Endothelial cell of umbilical vein (primary cell): ENCODE measurements around the gene ZNF407. TPM values are rescaled to one million over a fixed set of nuclear protein-coding genes. Genes with fewer than 3 reads are reported as not detected.

Experiments
- BruUV-seq: library from RNA; stranded (reverse); fragments of 400-500 nt; replicated peaks from 2 replicates; lab custom pipeline; 2021; lab: Mats Ljungman, UMichigan
- CTCF ChIA-PET: fragments of 300-600, 350-600 bp; sonication (Branson Sonifier 250); formaldehyde crosslinking; loops from one replicate; lab custom pipeline; 2021; ENCODE audit warnings: antibody characterized with exemption, inconsistent platforms; lab: Charles Lee
- POLR2A ChIA-PET: fragments of 300-600, 350-600 bp; sonication (Branson Sonifier 250); formaldehyde crosslinking; loops from one replicate; lab custom pipeline; 2021; ENCODE audit warnings: antibody characterized with exemption, inconsistent platforms; lab: Charles Lee
- DNase-seq: peaks from one replicate; pipeline ENCODE4 v3.0.0-alpha.2; 2011; ENCODE audit warnings: low read depth, low spot score
- FAIRE-seq: peaks from 2 replicates; lab custom pipeline; 2011; peaks lifted over from hg19 to GRCh38; lab: Jason Lieb, UNC
- H2AFZ ChIP-seq: 2 replicates; pipeline ENCODE4 v1.6.0; 2012; ENCODE audit warnings: low read depth, low read length, control low read depth, inconsistent platforms
- H3K27ac ChIP-seq: 2 replicates; pipeline ENCODE4 v1.5.1; 2011; ENCODE audit warnings: low read depth, mild to moderate bottlenecking, control low read depth, low read length, moderate library complexity; ENCODE audit not compliant: insufficient read depth
- H3K27me3 ChIP-seq, 2 experiments: 2 replicates each; pipeline versions ENCODE4 v1.6.0 to v1.6.1; 2011; ENCODE audit warnings: low read length in 2 of 2, mixed read lengths in 1 of 2; ENCODE audit not compliant: control insufficient read depth in 2 of 2, insufficient read depth in 2 of 2
- H3K36me3 ChIP-seq, 2 experiments: 2 replicates in 1 of 2; 3 replicates in 1 of 2; pipeline ENCODE4 v1.5.1; 2011; ENCODE audit warnings: low read length in 2 of 2, mild to moderate bottlenecking in 1 of 2, moderate library complexity in 1 of 2; ENCODE audit not compliant: control insufficient read depth in 2 of 2, insufficient read depth in 2 of 2; ENCODE audit errors: extremely low read depth in 1 of 2
- H3K4me1 ChIP-seq: 3 replicates; pipeline ENCODE4 v1.5.1; 2011; ENCODE audit warnings: mild to moderate bottlenecking, low read length; ENCODE audit not compliant: control insufficient read depth, insufficient read depth; ENCODE audit errors: extremely low read depth
- H3K4me2 ChIP-seq: 2 replicates; pipeline ENCODE4 v1.6.1; 2011; ENCODE audit warnings: low read length, control low read depth, mixed read lengths; ENCODE audit not compliant: insufficient read depth
- H3K4me3 ChIP-seq, 3 experiments: fragments of 200-600 bp in 1 of 3; sonication (generic), shearing (Covaris generic) in 1 of 3; replicated peaks in 1 of 3; 2 replicates each; pipeline ENCODE4 v1.5.1; 2011 to 2016; ENCODE audit warnings: control low read depth in 3 of 3, low read length in 3 of 3, mild to moderate bottlenecking in 2 of 3, inconsistent platforms in 1 of 3, low read depth in 1 of 3, moderate library complexity in 1 of 3; ENCODE audit not compliant: insufficient read depth in 1 of 3
- H3K79me2 ChIP-seq: 2 replicates; pipeline ENCODE4 v1.6.0; 2012; ENCODE audit warnings: low read length, inconsistent platforms; ENCODE audit not compliant: control insufficient read depth, insufficient read depth
- H3K9ac ChIP-seq: replicated peaks from 2 replicates; pipeline ENCODE3; 2011; ENCODE audit warnings: low read length, control low read depth; ENCODE audit not compliant: insufficient read depth; ENCODE audit errors: extremely low read depth
- H3K9me1 ChIP-seq: replicated peaks from 3 replicates; pipeline ENCODE4 v1.6.0; 2011; ENCODE audit warnings: mild to moderate bottlenecking, low read length; ENCODE audit not compliant: control insufficient read depth, insufficient read depth; ENCODE audit errors: extremely low read depth
- H3K9me3 ChIP-seq: replicated peaks from 2 replicates; pipeline ENCODE4 v1.5.1; 2012; ENCODE audit warnings: low read length, inconsistent platforms; ENCODE audit not compliant: control insufficient read depth, insufficient read depth
- H4K20me1 ChIP-seq: replicated peaks from 2 replicates; pipeline ENCODE3; 2011; ENCODE audit warnings: mild to moderate bottlenecking, low read length; ENCODE audit not compliant: control insufficient read depth, insufficient read depth; ENCODE audit errors: extremely low read depth
- CTCF ChIP-seq, 2 donors: IDR thresholded peaks; 1 replicate in 1 of 2; 2 replicates in 1 of 2; pipeline ENCODE4 v1.5.1; 2011; ENCODE audit warnings: low read length in 2 of 2, mild to moderate bottlenecking in 2 of 2, moderate library complexity in 2 of 2, control low read depth in 1 of 2, inconsistent platforms in 1 of 2, low read depth in 1 of 2; ENCODE audit not compliant: insufficient read depth in 1 of 2; ENCODE audit errors: extremely low read depth in 1 of 2
- EZH2 ChIP-seq: IDR thresholded peaks from 2 replicates; pipeline ENCODE4 v1.6.1; 2012; ENCODE audit warnings: borderline replicate concordance, low read depth, mild to moderate bottlenecking, moderate library complexity, low read length, inconsistent platforms; ENCODE audit not compliant: severe bottlenecking
- FOS ChIP-seq: IDR thresholded peaks from 2 replicates; pipeline ENCODE4 v1.6.1; 2011; ENCODE audit warnings: mild to moderate bottlenecking, low read length, moderate library complexity, borderline replicate concordance; ENCODE audit not compliant: insufficient read depth
- GATA2 ChIP-seq: IDR thresholded peaks from 2 replicates; pipeline ENCODE4 v1.7.0; 2011; ENCODE audit warnings: low read depth, mild to moderate bottlenecking, moderate library complexity, mixed read lengths, low read length; ENCODE audit not compliant: insufficient read length, insufficient read depth
- MAX ChIP-seq: IDR thresholded peaks from 2 replicates; pipeline ENCODE4 v1.6.1; 2011; ENCODE audit not compliant: insufficient read depth, insufficient read length
- MYC ChIP-seq: IDR thresholded peaks from one replicate; pipeline ENCODE4 v1.6.1; 2011; ENCODE audit warnings: mild to moderate bottlenecking, low read depth, low read length
- POLR2A ChIP-seq: IDR thresholded peaks from 2 replicates; pipeline ENCODE4 v1.6.1; 2012; ENCODE audit warnings: low read depth, mild to moderate bottlenecking, control low read depth, low read length
- POLR2AphosphoS5 ChIP-seq: IDR thresholded peaks from 2 replicates; pipeline ENCODE4 v1.6.1; 2012; ENCODE audit warnings: low read depth, mild to moderate bottlenecking, control low read depth, low read length, moderate library complexity; ENCODE audit not compliant: insufficient read depth
- dilution Hi-C: fragments of 300-500 bp; cut with MboI; formaldehyde crosslinking; loops from one replicate; pipeline ENCODE4 v1.15.0; 2019; ENCODE audit warnings: low sequenced_read_pairs; ENCODE audit not compliant: extremely low pct_ligation_motif_present
- intact Hi-C: fragments of 100-400 bp; cut with micrococcal nuclease; formaldehyde crosslinking; loops from one replicate; pipeline ENCODE4 v1.10.0; 2022
- polyA plus RNA-seq, 4 experiments: library from polyadenylated mRNA; depleted of rRNA in 3 of 4; stranded (reverse) in 3 of 4; unstranded in 1 of 4; fragments of >200 nt; gene quantifications; 2 replicates each; pipeline versions ENCODE4 v1.2.1 to v1.2.3, GENCODE V29; 2011 to 2012; ENCODE audit warnings: missing spikeins in 1 of 4
- total RNA-seq: library from RNA; stranded (reverse); gene quantifications from 2 replicates; pipeline ENCODE4 v1.2.3, GENCODE V29; 2021

ZNF407 gene
- total and polyA plus RNA-seq, 2 donors (not counting 3 experiments of a cell fraction or from before 2014, with no cell fraction given) = 3.8 to 20.1 TPM

GRCh38 chr18:74613381-74613780, 15.7 kb downstream of the ZNF407 start:
- FAIRE-seq (no peak), DNase-seq (no peak)
- CTCF ChIA-PET = no interaction called here
- Histone ChIP-seq H4K20me1 (no peaks in the 10 kb centered on the region), H3K9ac (no peak overlapping the region), H2AFZ (no peak overlapping the region), H3K4me1 (no peaks in the 10 kb centered on the region), H3K79me2 (peaks cover 28% of the 10 kb centered on the region), H3K4me3 (no peak overlapping the region), H3K27me3 (no peaks in the 10 kb centered on the region), H3K9me1 (no peaks in the 10 kb centered on the region), H3K36me3 (no peaks in the 10 kb centered on the region), H3K27ac (no peak overlapping the region), H3K4me2 (no peak overlapping the region), H3K9me3 (no peaks in the 10 kb centered on the region)
- intact Hi-C loops (no loop called here), dilution Hi-C loops (no loop called here)
- TF ChIP-seq POLR2AphosphoS5 = no peak
- TF ChIP-seq POLR2A = no peak
- no peak for TF ChIP-seq MYC
- no peak for TF ChIP-seq EZH2
- no peak for TF ChIP-seq MAX
- no peak for TF ChIP-seq FOS
- POLR2A ChIA-PET = no interaction called here
- BruUV-seq = no TSS peak

- POLR2A ChIA-PET = no interaction called here
- CTCF ChIA-PET = no interaction called here
- no peak for FAIRE-seq
- DNase-seq = no peak
- H3K27ac ChIP-seq = no peak overlapping the region
- H3K27me3 ChIP-seq = no peaks in the 10 kb centered on the region
- no peaks in the 10 kb centered on the region for H4K20me1 ChIP-seq
- H3K9ac ChIP-seq = no peak overlapping the region
- no peaks in the 10 kb centered on the region for H3K36me3 ChIP-seq
- no peak overlapping the region for H2AFZ ChIP-seq
- TF ChIP-seq MAX (no peak), CTCF (IDR thresholded peaks at IDR 0.05; ENCODE audit: extremely low read depth in 1 of 2, insufficient read depth in 1 of 2, low read depth in 1 of 2, low read length in 2 of 2) (no peak), POLR2AphosphoS5 (no peak), EZH2 (no peak), GATA2 (no peak), POLR2A (no peak), FOS (no peak)
- H3K4me1 ChIP-seq = no peaks in the 10 kb centered on the region
- no TSS peak for BruUV-seq
- dilution Hi-C loops (no loop called here), intact Hi-C loops (no loop called here)
- no peaks in the 10 kb centered on the region for H3K9me1 ChIP-seq
- no peak overlapping the region for H3K4me3 ChIP-seq
- peaks cover 20% of the 10 kb centered on the region for H3K79me2 ChIP-seq
- no peak overlapping the region for H3K4me2 ChIP-seq
- H3K9me3 ChIP-seq = no peaks in the 10 kb centered on the region
These were observed 18.8 kb downstream of the ZNF407 start for GRCh38 chr18:74616494-74616893.
